Activated T-helper 1 cell treated with anti-CD3 and anti-CD28 coated beads, Interleukin-12 subunit alpha, Interleukin-12 subunit beta, Interleukin-2, Interleukin-4 antibody, amounts not matched to agents 30 ng/mL and 10 ng/mL and 1 ng/mL, durations not matched to agents 14 hours and 24 hours and 36 hours (primary cell): ENCODE measurements around the gene LTO1. TPM values are rescaled to one million over a fixed set of nuclear protein-coding genes. Genes with fewer than 3 reads are reported as not detected.

Experiments used
- DNase-seq: peaks from one replicate; pipeline ENCODE4 v3.0.0; 2021; ENCODE audit warnings: low spot score
- H3K27ac Mint-ChIP-seq: one replicate; pipeline ENCODE4 v1.8.0; 2021; ENCODE audit warnings: mild to moderate bottlenecking, mixed read lengths
- H3K27me3 Mint-ChIP-seq: one replicate; pipeline ENCODE4 v1.8.0; 2022; ENCODE audit warnings: mild to moderate bottlenecking, moderate library complexity, mixed read lengths; ENCODE audit not compliant: insufficient read depth
- H3K36me3 Mint-ChIP-seq: one replicate; pipeline ENCODE4 v1.8.0; 2021; ENCODE audit warnings: low read depth, mixed read lengths
- H3K4me1 Mint-ChIP-seq: one replicate; pipeline ENCODE4 v1.8.0; 2021; ENCODE audit warnings: low read depth, mixed read lengths
- H3K4me3 Mint-ChIP-seq: one replicate; pipeline ENCODE4 v1.8.0; 2021; ENCODE audit warnings: mild to moderate bottlenecking, moderate library complexity, mixed read lengths
- H3K9me3 Mint-ChIP-seq: one replicate; pipeline ENCODE4 v1.8.0; 2021; ENCODE audit warnings: mixed read lengths
- intact Hi-C: fragments of 100-400 bp; cut with micrococcal nuclease; formaldehyde crosslinking; loops from one replicate; pipeline ENCODE4 v1.15.1; 2024
- total RNA-seq: library from RNA; stranded (reverse); gene quantifications from 2 replicates; pipeline ENCODE4 v1.2.3, GENCODE V29; 2022

Gene LTO1
- total RNA-seq, 1 donor from 2014 or later: 28.1 TPM

DNA sequence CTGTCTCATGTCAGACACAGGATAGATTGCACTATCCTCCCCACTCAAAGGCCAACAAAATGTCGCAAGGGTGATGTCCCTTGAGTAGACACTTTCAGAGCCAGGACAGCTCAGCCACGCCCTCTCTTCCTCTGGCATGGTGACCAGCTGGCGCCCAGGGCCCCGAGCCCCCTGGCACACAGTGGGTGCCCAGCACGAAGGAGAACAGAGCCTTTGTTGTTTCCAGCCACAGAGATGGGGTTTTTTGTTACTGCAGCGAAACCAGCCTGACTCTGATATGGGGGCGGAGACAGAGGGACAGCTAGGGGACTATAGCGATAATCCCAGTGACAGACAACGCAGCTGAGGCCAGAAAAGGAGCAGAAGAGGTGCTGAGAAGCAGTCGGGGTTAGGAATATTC, 57.5 kb downstream of the LTO1 start:
- H3K36me3 Mint-ChIP-seq: no peaks in the 10 kb centered on the region
- H3K9me3 Mint-ChIP-seq: no peaks in the 10 kb centered on the region
- no peaks in the 10 kb centered on the region for H3K4me1 Mint-ChIP-seq
- H3K27ac Mint-ChIP-seq: no peak overlapping the region
- intact Hi-C loops: no loop called here
- no peak overlapping the region for H3K4me3 Mint-ChIP-seq
- DNase-seq: no peak
- peaks cover 3% of the 10 kb centered on the region for H3K27me3 Mint-ChIP-seq

DNA sequence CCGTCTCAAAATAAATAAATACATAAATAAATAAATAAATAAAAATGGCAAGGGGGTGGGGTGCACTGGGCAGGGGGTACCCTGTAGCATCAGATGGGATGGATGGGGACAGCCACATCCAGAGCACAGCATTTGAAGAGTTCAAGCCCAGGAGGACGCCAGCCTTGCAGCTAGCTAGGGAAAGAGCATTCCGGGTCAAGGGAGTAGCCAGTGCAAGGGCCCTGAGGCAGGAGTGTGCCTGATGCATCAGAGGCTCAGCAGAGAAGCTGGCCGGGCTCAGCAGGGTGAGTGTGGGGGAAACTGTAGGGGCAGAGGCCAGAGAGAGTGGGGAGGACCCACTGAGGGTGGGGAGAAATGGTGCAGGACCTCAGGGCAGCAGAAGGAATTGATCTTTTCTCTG, 57.9 kb downstream of the LTO1 start:
- intact Hi-C loops: no loop called here
- DNase-seq: no peak
- Mint-ChIP-seq H3K9me3 (no peaks in the 10 kb centered on the region), H3K27me3 (peaks cover 3% of the 10 kb centered on the region), H3K27ac (no peak overlapping the region), H3K4me3 (no peak overlapping the region), H3K4me1 (no peaks in the 10 kb centered on the region), H3K36me3 (no peaks in the 10 kb centered on the region)

Other genes with a start within 250 kb of the LTO1 start
- gene LINC01488, start 193.7 kb downstream of the LTO1 start, total RNA-seq: not detected in 2 replicates
- gene CCND1, start 34.2 kb downstream of the LTO1 start, total RNA-seq: 26.4 and 28.1 TPM in 2 replicates
- not detected in 2 replicates for gene FGF19, start 28.7 kb upstream of the LTO1 start, total RNA-seq
- gene FGF4, start 100.0 kb upstream of the LTO1 start, total RNA-seq: not detected in 2 replicates
- not detected in 2 replicates for gene FGF3, start 144.1 kb upstream of the LTO1 start, total RNA-seq